OCI-LY7 (cell line): Measurements from ENCODE around the gene TEX14. TPM values are rescaled to one million over a fixed set of nuclear protein-coding genes. Genes with fewer than 3 reads are reported as not detected.
"Not testable (repeated sequence)": the region's sequence is repeated elsewhere in the genome, so short reads cannot be mapped to it uniquely, and the experiment has no call there.

Experiments
- BruUV-seq: library from RNA; stranded (reverse); fragments of 400-500 nt; replicated peaks from 2 replicates; lab custom pipeline; 2021; lab: Mats Ljungman, UMichigan
- CTCF ChIA-PET: fragments of 300-600 bp; sonication (Branson Sonifier 250); formaldehyde crosslinking; loops from one replicate; lab custom pipeline; 2022; ENCODE audit warnings: antibody characterized with exemption; ENCODE audit not compliant: unreplicated experiment; lab: Charles Lee
- POLR2A ChIA-PET: fragments of 300-600 bp; sonication (Branson Sonifier 250); formaldehyde crosslinking; loops from one replicate; lab custom pipeline; 2022; ENCODE audit warnings: antibody characterized with exemption; lab: Charles Lee
- DNase-seq: peaks from one replicate; pipeline ENCODE4 v3.0.0-alpha.2; 2015; ENCODE audit warnings: low spot score
- H2AFZ ChIP-seq: fragments of 200-600 bp; sonication (generic), shearing (Covaris generic); 2 replicates; pipeline ENCODE4 v1.6.1; 2014; ENCODE audit warnings: mild to moderate bottlenecking, antibody characterized with exemption, low read length, moderate library complexity
- H3K27ac ChIP-seq: fragments of 200-600 bp; sonication (generic); 2 replicates; pipeline ENCODE4 v1.5.1; 2014; ENCODE audit warnings: mixed run types, low read depth, mild to moderate bottlenecking, moderate library complexity, low read length, inconsistent platforms; ENCODE audit not compliant: poor library complexity, severe bottlenecking
- H3K36me3 ChIP-seq: fragments of 200-600 bp; sonication (generic); 2 replicates; pipeline ENCODE4 v1.6.1; 2014; ENCODE audit warnings: mild to moderate bottlenecking, antibody characterized with exemption, low read length, moderate library complexity, mixed read lengths; ENCODE audit not compliant: insufficient read depth
- H3K4me1 ChIP-seq: fragments of 200-600 bp; sonication (generic); 2 replicates; pipeline ENCODE4 v1.5.1; 2014; ENCODE audit warnings: mild to moderate bottlenecking, low read length; ENCODE audit not compliant: insufficient read depth, poor library complexity, severe bottlenecking
- H3K4me2 ChIP-seq: fragments of 200-600 bp; sonication (generic); 2 replicates; pipeline ENCODE4 v1.6.1; 2014; ENCODE audit warnings: mild to moderate bottlenecking, low read length
- H3K4me3 ChIP-seq: fragments of 200-600 bp; sonication (generic); 2 replicates; pipeline ENCODE4 v1.5.1; 2014; ENCODE audit warnings: mild to moderate bottlenecking, low read depth, low read length; ENCODE audit not compliant: poor library complexity, severe bottlenecking
- H3K79me2 ChIP-seq: fragments of 200-600 bp; sonication (generic); 2 replicates; pipeline ENCODE4 v1.6.1; 2016; ENCODE audit warnings: low read depth, mild to moderate bottlenecking, low read length, moderate library complexity, mixed read lengths; ENCODE audit not compliant: insufficient read depth
- H3K9me2 ChIP-seq: fragments of 200-600 bp; sonication (generic); 2 replicates; pipeline ENCODE4 v1.6.1; 2016; ENCODE audit warnings: mild to moderate bottlenecking, low read length, mixed read lengths; ENCODE audit not compliant: insufficient read depth
- H3K9me3 ChIP-seq: fragments of 200-600 bp; sonication (generic); 2 replicates; pipeline ENCODE4 v1.6.1; 2014; ENCODE audit warnings: mild to moderate bottlenecking, mixed run types, low read length, mixed read lengths
- H4K20me1 ChIP-seq: fragments of 200-600 bp; sonication (generic); 2 replicates; pipeline ENCODE4 v1.6.1; 2014; ENCODE audit warnings: mild to moderate bottlenecking, antibody characterized with exemption, low read length, moderate library complexity, mixed read lengths; ENCODE audit not compliant: insufficient read depth
- CTCF ChIP-seq: fragments of 200-600 bp; sonication (generic); conservative IDR thresholded peaks from 2 replicates; pipeline ENCODE4 v1.5.1; 2014; ENCODE audit warnings: mild to moderate bottlenecking, antibody characterized with exemption, low read length, moderate library complexity, mixed read lengths
- EZH2phosphoT487 ChIP-seq: fragments of 200-600 bp; sonication (generic); IDR thresholded peaks from 2 replicates; pipeline ENCODE4 v1.6.1; 2018; ENCODE audit warnings: low read depth, borderline replicate concordance, mild to moderate bottlenecking, mixed run types, antibody characterized with exemption, low read length, moderate library complexity, mixed read lengths
- intact Hi-C: fragments of 100-400 bp; cut with micrococcal nuclease; formaldehyde crosslinking; loops from one replicate; pipeline ENCODE4 v1.10.0; 2022; ENCODE audit not compliant: unreplicated experiment
- total RNA-seq, 2 experiments: library from RNA; depleted of rRNA in 1 of 2; stranded (reverse); fragments of >200 nt in 1 of 2; shearing (Covaris generic) in 1 of 2; gene quantifications; 2 replicates each; pipeline ENCODE4 v1.2.3, GENCODE V29; 2014 to 2022

The TEX14 gene
- total RNA-seq, 2 experiments from 2014 or later: 0.69 to 2.3 TPM

GRCh38 chr17:58585554-58585953 is 106.3 kb downstream of the TEX14 start:
- intact Hi-C loops: no loop called here

GRCh38 chr17:58583486-58583885 is 108.4 kb downstream of the TEX14 start:
- ChIA-PET CTCF (no interaction called here), POLR2A (interaction anchor here (1.0 kb wide), 1 partner anchor 31 kb away, joined by 3 read pairs; no protein-coding TSS in a partner anchor)
- no peak for DNase-seq
- TF ChIP-seq CTCF (no peak), EZH2phosphoT487 (no peak)
- intact Hi-C loops: no loop called here
- no peaks in the 10 kb centered on the region for H3K36me3 ChIP-seq
- no peaks in the 10 kb centered on the region for H3K79me2 ChIP-seq
- H3K4me1 ChIP-seq: no peaks in the 10 kb centered on the region
- H4K20me1 ChIP-seq: no peaks in the 10 kb centered on the region
- H3K9me3 ChIP-seq: no peaks in the 10 kb centered on the region; the same call in 1 of the 2 replicates
- H3K27ac ChIP-seq: no peak overlapping the region
- H3K4me3 ChIP-seq: no peak overlapping the region
- no TSS peak for BruUV-seq
- H3K9me2 ChIP-seq: no peaks in the 10 kb centered on the region
- H2AFZ ChIP-seq: no peak overlapping the region
- no peak overlapping the region for H3K4me2 ChIP-seq

More at GRCh38 chr17:58585554-58585953, 106.3 kb downstream of the TEX14 start:
- Histone ChIP-seq H3K4me3 (no peak overlapping the region), H3K4me2 (no peak overlapping the region), H3K27ac (no peak overlapping the region), H3K4me1 (no peaks in the 10 kb centered on the region), H3K79me2 (no peaks in the 10 kb centered on the region), H4K20me1 (no peaks in the 10 kb centered on the region), H2AFZ (no peak overlapping the region), H3K9me3 (no peaks in the 10 kb centered on the region; the same call in 1 of the 2 replicates), H3K36me3 (no peaks in the 10 kb centered on the region), H3K9me2 (no peaks in the 10 kb centered on the region)
- POLR2A ChIA-PET: interaction anchor here (1.2 to 1.7 kb wide), 3 partner anchors 12 to 46 kb away, joined by 3 to 10 read pairs (median 4); no protein-coding TSS in a partner anchor
- no TSS peak for BruUV-seq
- DNase-seq: no peak
- TF ChIP-seq CTCF (no peak), EZH2phosphoT487 (no peak)
- CTCF ChIA-PET: interaction anchor here (1.0 kb wide), 1 partner anchor 67 kb away, joined by 3 read pairs; no protein-coding TSS in a partner anchor

DNA sequence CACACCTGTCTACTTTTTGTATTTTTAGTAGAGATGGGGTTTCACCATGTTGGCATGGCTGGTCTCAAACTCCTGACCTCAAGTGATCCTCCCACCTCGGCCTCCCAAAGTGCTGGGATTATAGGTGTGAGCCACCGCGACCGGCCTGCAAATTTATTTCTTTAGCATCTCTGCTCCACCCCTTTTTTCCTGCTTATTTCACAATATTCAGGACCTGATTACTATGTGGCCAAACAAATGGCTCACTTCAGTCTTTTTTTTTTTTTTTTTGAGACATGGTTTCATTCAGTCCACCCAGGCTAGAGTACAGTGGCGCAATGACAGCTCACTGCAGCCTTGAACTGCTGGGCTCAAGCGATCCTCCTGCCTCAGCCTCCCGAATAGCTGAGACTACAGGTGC is 109.1 kb downstream of the TEX14 start:
- H3K79me2 ChIP-seq, H3K4me3 ChIP-seq, H4K20me1 ChIP-seq, POLR2A ChIA-PET, H3K4me2 ChIP-seq, H3K27ac ChIP-seq, CTCF ChIA-PET, H3K9me2 ChIP-seq, H2AFZ ChIP-seq, DNase-seq, H3K9me3 ChIP-seq, H3K36me3 ChIP-seq, BruUV-seq, intact Hi-C loops, H3K4me1 ChIP-seq: not testable (repeated sequence)
